D341Med (cell line): Measurements from ENCODE around the gene TARM1.

ENCODE experiments used
- DNase-seq: peaks from one replicate; pipeline ENCODE4 v3.0.0; 2012; ENCODE audit warnings: low spot score

TARM1 gene

DNA sequence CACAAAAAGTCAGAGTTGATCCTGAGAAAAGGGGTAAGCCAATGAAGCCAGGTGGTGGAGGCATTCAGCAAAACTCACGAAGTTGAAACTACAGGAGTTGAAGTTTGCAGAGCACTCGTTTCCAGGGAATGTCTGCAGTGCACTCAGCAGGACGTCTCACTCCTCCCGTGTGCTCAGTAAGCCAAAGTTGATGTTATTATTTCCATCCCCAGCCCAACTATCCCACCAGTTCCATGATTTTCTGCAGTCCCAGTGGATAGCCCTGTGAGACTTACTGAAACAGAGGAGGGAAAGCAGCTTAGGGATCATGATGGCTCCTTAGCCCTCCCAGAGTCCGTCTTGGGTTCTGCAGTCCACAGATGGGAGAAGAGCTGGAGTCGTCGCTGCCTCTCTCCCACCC lies at the start of gene TARM1:
Gene TARM1 (minus strand): TSS at position 334 of the 400 bp plus-strand sequence. CDS start 25 bp downstream, at position 309.
- no peak for DNase-seq

- no peak for DNase-seq
These were observed 48.4 kb upstream of the TARM1 start for GRCh38 chr19:54129617-54129996.

DNA sequence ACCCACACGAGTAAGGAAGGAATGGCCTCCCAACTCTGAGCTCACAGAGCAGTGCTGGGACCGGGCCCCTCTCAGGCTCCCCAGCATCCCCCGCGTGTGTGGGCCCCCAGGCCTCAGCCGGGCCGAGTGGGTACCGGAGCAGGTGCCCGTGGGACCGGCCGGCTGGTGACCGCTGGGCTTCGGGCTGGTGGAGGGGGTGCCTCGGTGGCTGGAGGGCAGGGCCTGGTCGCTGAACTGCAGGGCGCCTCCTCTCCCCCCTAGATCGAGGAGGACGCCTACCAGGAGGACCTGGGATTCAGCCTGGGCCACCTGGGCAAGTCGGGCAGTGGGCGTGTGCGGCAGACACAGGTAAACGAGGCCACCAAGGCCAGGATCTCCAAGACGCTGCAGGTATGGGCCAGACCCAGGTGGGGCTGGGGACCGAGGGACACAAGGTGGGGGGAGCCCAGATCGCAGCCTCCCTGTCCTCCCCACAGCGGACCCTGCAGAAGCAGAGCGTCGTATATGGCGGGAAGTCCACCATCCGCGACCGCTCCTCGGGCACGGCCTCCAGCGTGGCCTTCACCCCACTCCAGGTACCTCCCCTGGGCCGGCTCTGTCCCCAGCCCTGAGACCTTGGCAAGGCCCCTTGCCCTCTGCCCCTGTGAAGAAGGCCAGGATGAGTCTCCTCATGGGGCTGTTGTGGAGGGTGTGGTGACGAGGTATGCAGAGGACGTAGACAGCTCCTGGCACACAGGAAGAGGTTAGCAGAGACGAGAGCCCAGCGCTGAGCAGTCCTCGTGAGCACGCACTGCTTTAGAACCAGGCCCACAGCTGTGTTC lies 47.8 kb upstream of the TARM1 start:
- no peak for DNase-seq

GRCh38 chr19:54128441-54128725 lies 47.2 kb upstream of the TARM1 start:
- no peak for DNase-seq

GRCh38 chr19:54127688-54128440 lies 46.7 kb upstream of the TARM1 start:
- no peak for DNase-seq

GRCh38 chr19:54125713-54126112 lies 44.5 kb upstream of the TARM1 start:
- DNase-seq, result no peak

DNA sequence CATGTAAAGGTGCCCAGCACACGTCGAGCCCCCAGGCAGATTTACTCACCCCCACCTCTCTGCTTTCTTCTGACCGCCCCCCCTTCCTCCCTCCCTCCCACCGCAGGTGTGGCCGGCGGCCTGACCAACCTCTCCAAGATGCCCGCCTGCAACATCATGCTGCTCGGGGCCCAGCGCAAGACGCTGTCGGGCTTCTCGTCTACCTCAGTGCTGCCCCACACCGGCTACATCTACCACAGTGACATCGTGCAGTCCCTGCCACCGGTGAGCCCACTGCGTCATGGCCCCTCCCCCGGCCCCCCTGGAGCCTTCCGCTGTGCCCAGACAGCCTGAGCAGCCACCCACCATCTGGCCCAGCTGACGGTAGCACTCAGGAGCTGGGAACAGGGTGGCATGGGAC lies 43.2 kb upstream of the TARM1 start:
- no peak for DNase-seq

DNA sequence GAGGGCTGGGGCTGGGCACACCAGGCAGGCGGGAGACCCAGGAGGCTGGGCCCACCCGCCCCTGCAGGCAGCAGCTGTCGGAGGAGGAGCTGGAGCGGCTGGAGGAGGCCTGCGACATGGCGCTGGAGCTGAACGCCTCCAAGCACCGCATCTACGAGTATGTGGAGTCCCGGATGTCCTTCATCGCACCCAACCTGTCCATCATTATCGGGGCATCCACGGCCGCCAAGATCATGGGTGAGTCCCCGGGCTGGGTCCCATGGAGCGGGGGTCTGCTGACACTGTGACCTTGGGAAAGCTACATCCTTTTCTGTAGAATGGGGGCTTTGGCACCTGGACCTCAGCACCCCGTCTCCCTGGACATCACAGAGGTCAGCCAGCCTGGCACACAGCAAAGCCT lies 42.5 kb upstream of the TARM1 start:
- DNase-seq, result no peak

GRCh38 chr19:54121259-54121658 lies 40.1 kb upstream of the TARM1 start:
- no peak for DNase-seq

GRCh38 chr19:54115109-54116063 lies 34.2 kb upstream of the TARM1 start, which contains the start of the genes PRPF31 and TFPT:
PRPF31 (plus strand) TSS chr19:54115754; CDS start chr19:54118279, 2,525 bp downstream.
TFPT (minus strand) TSS chr19:54115657; CDS start chr19:54115269, 388 bp downstream.
- DNase-seq, result peak; percentile 94

GRCh38 chr19:54114340-54115108 lies 33.4 kb upstream of the TARM1 start:
- peak; percentile 58 for DNase-seq

GRCh38 chr19:54109651-54110050 lies 28.5 kb upstream of the TARM1 start:
- no peak for DNase-seq

DNA sequence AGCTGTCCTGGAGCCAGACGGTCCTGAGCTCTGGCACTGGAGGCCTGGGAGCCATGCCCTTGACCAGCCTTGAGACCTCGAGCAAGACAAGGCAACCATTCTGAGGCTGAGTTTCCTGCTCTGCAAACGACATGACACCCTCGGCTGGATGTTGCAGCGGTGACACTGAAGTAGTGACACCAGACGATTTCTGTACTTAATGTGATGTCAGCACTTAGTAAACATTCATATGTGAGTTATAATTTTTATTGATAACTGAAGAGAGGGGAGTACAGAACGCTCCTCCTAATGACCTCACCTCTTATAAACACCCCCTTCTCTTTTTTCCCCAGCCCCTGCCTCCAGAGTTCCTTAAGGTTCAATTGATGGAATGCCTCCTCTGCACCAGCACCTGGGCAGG lies 27.3 kb upstream of the TARM1 start:
- no peak for DNase-seq

GRCh38 chr19:54107876-54108490 lies 26.8 kb upstream of the TARM1 start:
- no peak for DNase-seq

DNA sequence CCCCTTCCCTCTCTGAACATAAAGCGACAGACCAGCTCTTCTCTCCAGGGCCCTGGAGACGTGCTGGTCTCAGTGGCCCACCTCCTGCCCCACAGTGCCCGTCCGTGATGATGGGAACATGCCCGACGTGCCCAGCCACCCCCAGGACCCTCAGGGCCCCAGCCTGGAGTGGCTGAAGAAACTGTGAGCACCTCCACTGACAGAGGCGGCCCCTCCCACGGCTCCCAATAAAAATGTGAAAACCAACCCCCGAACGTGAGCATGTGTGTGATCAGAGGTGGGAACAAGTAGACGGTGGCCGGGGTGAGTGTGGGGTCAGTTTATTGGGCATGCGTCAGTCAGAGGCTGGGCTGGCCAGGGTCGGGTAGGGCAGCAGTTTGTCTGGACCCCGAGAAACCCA lies 25.6 kb upstream of the TARM1 start:
- peak; percentile 3 for DNase-seq

DNA sequence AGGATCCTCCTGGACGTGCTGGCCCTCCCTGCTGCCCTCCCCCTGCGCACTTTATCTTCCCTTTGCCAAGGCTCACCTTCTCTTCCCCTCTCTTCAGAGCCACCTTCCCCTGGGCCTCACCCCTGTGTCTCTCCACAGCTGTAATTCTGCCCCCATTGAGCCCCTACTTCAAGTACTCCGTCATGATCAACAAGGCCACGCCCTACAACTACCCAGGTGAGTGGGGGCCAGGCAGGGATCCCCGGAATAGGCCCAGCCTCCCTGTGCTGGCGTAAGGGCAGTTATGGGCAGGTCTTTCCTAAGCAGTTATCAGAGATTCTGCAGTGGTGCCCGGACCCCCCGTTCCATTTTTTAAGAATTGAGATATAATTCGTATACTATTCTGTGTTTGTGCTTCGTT lies 24.6 kb upstream of the TARM1 start:
- peak; percentile 9 for DNase-seq

DNA sequence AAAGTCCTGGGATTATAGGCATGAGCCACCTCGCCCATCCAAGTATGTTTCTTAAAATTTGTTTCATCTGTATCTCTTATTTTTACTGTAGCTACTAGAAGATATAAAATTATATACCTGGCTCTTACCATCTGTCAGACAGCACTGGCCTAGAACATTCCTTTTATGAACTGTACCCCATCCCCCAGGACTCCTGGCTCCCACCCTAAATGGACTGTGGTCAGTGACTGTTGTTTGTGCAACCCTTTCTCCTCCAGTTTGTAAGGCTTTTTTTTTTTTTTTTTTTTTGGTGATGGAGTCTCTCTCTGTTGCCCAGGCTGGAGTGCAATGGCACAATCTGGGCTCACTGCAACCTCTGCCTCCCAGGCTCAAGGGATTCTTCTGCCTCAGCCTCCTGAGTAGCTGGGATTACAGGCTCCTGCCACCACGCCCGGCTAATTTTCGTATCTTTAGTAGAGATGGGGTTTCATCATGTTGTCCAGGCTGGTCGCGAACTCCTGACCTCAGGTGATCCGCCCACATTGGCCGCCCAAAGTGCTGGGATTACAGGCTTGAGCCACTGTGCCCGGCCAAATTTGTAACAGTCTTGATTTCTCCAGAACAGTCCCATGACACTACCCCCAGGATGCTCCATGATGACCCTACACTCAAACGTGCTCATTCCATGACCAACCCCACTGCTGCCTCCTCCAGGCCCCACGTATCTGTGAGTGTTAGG lies 24.0 kb upstream of the TARM1 start:
- no peak for DNase-seq

GRCh38 chr19:54102421-54103169 lies 21.4 kb upstream of the TARM1 start, which contains the start of gene NDUFA3:
NDUFA3 (plus strand) TSS chr19:54102855; CDS start chr19:54102879, 24 bp downstream.
- DNase-seq, result peak; percentile 100

- no peak for DNase-seq
These were observed 19.4 kb upstream of the TARM1 start, which contains the start of gene OSCAR for GRCh38 chr19:54100561-54100960. OSCAR (minus strand) TSS chr19:54100803; CDS start chr19:54100792, 11 bp downstream.
